ENCODE data around the gene FERMT3.
A peak's percentile ranks its signal among the peaks of the same experiment; 100 is the strongest.
"Not testable (repeated sequence)": the region's sequence is repeated elsewhere in the genome, so short reads cannot be mapped to it uniquely, and the experiment has no call there.

Gene FERMT3

GRCh38 chr11:64206457-64207255, at the start of gene FERMT3:
Gene FERMT3, plus strand, starts transcription at chr11:64206721. Its CDS starts 644 bp downstream, at chr11:64207365.
- DNase-seq = peak in 2 of 4 experiments; percentile 38 to 64

DNA sequence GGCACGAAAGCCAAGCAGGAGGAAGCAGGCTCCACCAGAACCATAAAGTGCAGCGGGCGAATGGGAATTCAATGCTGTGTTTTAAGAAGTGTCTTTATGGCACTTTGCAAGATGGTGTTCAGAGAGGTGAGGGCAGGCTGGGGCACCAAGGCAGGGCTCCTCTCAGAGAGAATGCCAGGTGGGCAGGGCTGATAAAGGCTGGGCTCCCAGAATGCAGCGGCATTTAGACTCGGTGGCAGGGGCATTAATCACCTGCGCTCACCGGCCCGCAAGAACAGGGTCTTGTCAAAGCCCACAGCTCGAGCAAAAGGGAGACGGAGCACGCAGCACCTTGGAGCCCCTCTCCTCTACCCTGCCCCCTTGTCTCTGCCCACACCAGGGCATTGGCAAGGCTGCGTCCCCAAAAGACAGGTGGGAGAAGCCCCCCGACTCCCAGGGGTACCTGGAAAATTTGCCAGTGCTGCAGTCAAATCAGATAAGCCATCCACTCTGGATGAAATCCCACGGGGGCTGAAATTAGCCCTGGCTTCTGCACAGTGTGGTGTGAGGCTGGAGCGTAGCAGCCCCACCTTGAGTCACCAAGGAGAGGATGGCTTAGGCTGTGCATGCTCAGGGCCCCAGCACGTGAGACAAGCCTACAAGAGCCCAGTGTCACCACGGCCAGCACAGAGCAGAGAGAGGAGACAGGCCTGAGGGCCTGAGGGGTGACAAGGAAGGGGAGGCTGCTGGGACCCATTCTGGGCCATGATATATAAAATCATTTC, 48.7 kb upstream of the FERMT3 start:
- DNase-seq = no peak

- no peak for DNase-seq
These were observed 45.5 kb upstream of the FERMT3 start for GRCh38 chr11:64161037-64161436.

- not testable (repeated sequence) for DNase-seq
These were observed 43.8 kb upstream of the FERMT3 start for GRCh38 chr11:64162769-64163168.

- DNase-seq = no peak
These were observed 42.6 kb upstream of the FERMT3 start for GRCh38 chr11:64163951-64164350.

- no peak for DNase-seq
These were observed 41.9 kb upstream of the FERMT3 start for GRCh38 chr11:64164392-64165312.

DNA sequence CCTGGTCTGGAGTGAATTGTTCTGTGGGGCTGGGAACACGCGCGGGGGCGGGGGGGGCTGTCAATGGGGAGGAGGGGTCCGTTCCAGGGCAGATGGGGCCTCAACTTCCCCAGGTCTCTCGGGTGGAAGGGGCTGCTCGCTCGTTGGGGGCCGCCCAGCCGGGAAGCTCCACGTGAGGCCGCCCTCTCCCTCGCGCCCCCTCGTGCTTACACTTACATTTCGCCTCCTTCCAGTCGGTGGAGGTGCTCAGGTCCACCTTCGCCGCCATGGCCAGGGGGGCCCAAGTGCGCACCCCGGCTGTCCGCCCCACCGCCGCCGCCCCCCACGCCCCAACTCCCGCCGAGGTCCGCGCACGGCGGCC, 41.1 kb upstream of the FERMT3 start:
- DNase-seq = no peak

DNA sequence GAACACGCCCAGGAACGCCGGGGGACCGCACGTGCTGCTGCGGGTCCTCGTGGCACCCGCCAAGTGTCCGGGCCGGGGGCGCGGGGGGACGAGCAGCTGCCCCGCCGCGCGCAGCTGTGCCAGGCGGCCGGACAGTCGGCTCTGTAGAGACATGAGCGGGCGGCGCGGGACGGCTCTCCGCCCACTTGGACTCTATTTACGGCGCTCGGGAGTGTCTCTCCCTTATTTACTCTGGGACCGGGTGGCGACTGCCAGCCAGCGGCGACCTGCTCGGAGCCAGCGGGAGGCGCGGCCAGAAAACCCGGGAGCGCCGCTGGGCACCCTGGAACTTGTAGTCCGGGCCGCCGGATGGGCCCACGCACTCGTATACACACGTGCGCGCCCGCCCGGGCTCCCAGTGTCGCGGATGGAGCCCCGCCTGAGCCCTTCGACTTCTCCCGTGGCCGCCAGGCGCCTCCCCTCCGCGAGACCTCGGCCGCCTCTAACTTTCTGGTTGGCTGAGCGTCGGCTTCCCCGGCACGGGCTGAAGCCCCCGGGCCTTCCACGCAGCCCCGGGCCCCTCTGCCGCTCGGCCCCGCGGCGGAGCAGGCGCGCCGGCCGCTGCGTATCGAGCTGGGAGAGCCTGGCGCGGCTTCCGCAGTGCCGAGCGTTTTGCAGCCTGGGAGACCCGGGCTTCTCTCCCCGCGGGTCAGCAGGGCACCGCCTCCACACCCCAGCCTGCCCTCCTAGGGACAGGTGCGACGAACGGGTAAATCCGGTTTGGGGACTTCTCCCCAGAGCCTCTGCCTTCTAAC, 40.5 kb upstream of the FERMT3 start, which contains the start of gene MACROD1:
Gene MACROD1, minus strand, starts transcription at position 272 of the 794 bp plus-strand sequence. Its CDS starts 119 bp downstream, at position 153.
- peak; percentile 42 to 65 (median 50) for DNase-seq

DNA sequence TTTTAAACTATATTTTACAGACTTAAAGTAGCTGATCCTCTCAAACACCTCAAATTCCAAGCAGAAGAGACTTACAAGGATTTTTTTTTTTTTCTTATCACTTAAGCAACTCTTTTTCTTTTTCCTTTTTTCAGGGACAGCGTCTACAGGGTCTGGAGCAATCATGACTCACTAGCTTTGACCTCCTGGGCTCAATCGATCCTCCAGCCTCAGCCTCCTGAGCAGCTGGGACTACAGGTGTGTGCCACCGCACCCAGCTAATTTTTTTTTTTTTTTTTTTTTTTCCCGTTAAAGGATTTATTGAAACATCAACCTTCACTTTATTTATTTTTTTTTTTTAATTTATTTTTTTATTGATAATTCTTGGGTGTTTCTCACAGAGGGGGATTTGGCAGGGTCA, 36.1 kb upstream of the FERMT3 start:
- DNase-seq = no peak

DNA sequence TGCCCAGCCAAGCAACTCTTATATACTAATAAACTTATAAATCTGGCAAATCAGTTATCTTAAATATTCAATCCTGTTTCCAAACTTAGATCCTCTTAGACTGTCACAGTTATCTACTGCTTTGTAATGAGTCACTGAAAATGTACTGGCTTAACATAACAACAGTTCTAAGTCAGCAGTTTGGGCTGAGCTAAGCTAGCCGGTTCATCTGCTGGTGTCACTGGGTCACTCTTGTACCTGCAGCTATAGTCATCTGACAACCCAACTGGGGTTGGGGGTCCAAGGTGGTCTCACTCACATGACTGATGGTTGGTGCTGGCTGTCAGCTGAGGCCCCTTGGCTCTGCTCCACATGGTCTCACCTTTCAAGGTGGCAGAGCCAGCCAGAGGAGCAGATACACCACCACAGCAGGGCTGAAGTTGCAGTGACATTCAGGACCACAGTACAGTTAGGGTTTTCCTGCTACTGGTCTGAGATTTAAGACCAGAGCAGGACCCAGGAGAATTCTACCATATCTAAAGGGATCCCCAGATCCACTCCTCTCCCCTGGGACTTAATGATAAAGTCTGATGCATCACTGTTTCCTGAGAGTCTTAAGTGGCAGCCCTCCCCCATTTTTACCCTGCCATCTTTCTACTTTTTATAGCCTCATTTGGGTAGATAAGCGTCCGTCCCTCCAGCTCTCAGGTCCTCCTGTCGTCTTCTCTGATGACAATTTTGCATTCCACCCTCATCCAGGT, 32.7 kb upstream of the FERMT3 start:
- no peak for DNase-seq

DNA sequence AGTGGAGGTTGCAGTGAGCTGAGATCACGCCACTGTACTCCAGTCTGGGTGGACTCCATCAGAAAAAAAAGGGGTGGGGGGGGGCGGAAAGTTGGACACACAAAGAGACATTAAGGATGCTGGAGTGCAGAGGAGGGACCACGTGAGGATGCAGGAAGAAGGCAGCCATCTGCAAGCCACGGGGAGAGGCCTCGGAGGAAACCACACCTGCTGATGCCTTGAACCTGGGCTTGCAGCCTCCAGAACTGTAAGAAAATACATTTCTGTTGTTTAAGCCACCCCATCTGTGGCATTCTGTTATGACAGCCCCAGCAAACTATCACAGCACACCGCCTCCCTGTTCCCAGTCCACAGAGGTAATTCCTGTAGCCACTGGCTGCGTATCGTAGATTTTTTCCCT, 29.8 kb upstream of the FERMT3 start:
- no peak for DNase-seq

DNA sequence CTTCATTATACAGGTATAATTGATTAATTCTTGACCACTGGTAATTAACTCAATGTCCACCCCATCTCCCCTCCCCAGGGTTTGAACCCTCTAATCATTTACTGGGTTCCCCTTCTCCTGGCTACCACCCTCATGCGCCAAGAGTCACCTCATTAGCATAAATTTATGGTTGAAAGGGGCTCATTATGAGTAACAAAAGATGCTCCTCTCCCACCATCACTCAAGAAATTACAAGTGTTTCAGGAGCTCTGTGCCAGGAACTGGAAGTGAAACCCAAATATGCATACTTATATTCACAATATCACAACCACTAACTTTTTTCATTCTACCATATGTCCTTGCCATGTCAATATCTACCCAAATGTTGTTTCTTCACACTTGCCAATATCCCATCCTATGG, 28.3 kb upstream of the FERMT3 start:
- DNase-seq = no peak

DNA sequence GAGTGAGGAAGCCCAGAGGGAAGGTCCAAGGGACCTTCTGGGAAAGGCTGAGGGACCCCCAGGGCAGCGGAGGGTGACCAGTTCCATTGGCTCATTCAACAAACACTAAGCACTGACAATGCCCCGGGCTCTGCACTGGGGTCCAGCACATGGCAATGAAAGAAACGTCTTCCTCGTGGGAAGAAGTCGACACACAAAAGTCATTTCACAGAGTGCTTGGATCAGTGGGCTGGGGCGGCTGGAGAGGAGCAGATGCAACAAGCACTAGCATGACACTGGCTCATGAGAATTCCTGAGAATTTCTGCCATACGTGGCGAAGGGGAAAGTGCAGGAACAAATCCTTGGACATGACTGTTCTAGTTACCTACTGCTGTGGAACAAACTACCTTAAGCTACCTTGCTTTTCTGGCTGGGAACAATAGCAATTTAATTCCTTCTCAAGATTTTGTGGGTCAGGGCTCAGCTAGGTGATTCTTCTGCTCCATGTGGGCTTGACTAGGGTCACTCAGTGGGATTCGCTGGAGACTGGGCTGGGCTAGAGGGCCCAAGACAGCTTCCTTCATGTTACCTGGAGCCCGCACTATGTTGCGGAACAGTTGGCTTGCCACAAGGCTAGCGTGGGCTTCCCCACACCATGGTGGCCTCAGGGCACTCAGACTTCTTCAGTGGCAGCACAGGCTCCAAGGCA, 27.4 kb upstream of the FERMT3 start:
- DNase-seq = no peak

DNA sequence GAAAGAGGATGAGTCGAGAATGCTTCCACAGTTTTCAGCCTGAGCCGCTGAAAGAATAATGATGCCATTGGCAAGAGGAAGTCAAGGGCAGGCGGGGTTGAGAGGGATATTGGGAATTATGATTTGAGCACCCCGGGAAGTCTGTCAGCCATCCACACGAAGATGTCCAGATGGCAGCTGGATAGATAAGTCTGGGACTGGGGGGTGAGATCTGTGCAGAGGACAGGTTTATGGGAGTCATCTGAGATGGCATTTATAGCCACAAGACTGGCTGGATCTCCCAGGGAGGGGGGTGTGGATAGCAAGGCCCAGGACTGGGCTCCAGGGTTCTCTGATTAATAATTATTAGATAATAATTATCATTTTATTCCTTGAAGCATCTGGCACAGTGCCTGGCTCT, 25.6 kb upstream of the FERMT3 start:
- DNase-seq = no peak

DNA sequence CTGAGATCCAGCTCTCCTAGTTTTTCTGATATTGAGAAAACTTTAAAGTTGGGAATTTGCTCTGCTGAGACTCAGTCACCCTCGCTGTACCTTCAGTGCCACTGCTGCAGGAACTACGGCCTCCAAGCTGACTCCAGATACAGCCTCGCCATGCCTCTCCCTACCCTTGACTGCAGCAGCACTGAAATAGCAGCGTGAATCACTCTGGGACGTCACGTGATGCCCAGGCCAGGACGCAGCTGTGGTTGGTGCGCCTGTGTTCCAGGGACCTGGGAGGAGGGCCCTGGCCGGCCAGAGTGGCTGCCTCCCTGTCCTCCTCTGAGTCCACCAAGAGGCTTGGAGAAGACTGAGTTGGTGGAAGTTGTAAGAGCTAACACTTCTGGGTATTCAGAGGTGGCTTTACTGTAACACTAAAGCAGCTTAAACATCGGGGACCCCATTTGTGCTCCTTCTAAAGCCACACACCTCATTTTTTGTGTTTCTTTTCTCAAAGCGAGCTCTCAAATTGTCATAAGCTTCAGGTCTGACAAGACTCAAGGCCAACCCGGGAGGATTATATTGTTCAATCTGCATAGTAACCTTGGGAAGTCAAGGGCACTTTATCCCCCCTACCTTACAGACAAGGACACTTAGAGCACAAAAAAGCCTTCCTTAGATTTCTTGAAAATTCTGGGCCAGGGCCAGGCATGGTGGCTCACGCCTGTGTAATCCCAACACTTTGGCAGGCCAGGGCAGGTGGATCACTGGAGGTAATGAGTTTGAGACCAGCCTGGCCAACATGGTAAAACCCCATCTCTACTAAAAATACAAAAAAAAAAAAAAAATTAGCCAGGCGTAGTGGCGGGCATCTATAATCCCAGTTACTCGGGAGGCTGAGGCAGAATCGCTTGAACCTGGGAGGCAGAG, 24.8 kb upstream of the FERMT3 start:
- DNase-seq = peak in 1 of 4 experiments; percentile 26

DNA sequence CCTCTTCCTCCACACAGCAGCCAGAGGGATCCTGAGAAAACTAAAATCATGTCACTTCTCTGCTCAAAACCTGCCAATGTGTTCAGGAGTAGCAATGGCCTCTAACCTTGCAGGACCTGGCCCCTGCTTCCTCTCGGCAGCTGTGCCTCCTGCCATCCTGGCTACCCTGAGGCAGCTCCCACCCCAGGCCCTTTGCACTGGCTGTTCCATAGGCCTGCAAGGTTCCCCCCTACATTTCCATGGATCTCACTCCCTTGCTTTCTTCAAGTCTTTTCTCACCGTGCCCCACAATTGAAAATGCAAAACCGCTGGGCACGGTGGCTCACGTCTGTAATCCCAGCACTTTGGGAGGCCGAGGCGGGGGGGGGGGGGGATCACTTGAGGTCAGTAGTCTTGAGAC, 22.6 kb upstream of the FERMT3 start:
- DNase-seq = no peak

DNA sequence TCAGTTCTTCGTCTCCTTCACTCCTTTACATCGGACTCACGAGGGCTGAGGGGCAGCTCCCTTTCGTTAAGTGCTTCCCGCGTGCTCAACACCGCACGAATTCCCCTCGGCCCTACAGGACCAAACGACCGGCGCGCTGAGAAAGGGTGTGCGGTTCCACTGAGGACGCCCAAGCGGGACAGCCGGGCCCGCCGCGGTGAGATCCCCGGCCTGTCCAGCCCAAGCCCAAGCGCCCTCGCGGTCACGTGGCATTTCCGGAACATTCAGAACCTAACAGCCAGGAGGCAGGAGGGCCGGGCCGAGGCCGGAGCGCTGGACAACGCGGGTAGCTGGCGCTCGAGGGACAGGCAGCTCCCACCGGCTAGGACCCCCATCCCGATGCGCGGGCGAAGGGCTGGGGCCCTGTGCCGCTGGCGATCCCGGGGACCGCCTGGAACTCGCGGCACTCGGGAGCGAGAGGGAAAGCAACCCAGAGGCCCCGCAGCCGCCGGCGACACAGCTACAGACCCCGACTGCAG, 21.3 kb upstream of the FERMT3 start:
- peak in 1 of 4 experiments; percentile 53 for DNase-seq

- DNase-seq = peak; percentile 99 to 100 (median 100)
These were observed 20.6 kb upstream of the FERMT3 start, which contains the start of gene STIP1 for GRCh38 chr11:64185693-64186491. Gene STIP1, plus strand, starts transcription at chr11:64186171. Its CDS starts 91 bp downstream, at chr11:64186262.

Measured in activated naive CD4-positive, alpha-beta T cell (primary cell).